HEK293T (cell line): ENCODE data around the gene P4HTM.

Experiments used
- CTCF ChIA-PET: fragments of 350-600 bp; formaldehyde crosslinking; extraction: SDS; loops from one replicate; lab custom pipeline; 2021; ENCODE audit warnings: antibody characterized with exemption, inconsistent platforms; lab: Yijun Ruan, JAX
- POLR2A ChIA-PET: fragments of 350-600 bp; formaldehyde crosslinking; extraction: SDS; loops from one replicate; lab custom pipeline; 2020; ENCODE audit warnings: antibody characterized with exemption, inconsistent platforms; lab: Yijun Ruan, JAX
- DNase-seq: peaks from one replicate; pipeline ENCODE4 v3.0.0; 2012; ENCODE audit warnings: mixed read lengths; ENCODE audit errors: extremely low spot score
- ARNT ChIP-seq: fragments of 450-650 bp; IDR thresholded peaks from 2 replicates; pipeline ENCODE4 v1.6.1; 2017; ENCODE audit warnings: mild to moderate bottlenecking
- BHLHE40 ChIP-seq: fragments of 450-650 bp; IDR thresholded peaks from 2 replicates; pipeline ENCODE4 v1.6.1; 2016; ENCODE audit warnings: mild to moderate bottlenecking, moderate library complexity, borderline replicate concordance
- FOXK2 ChIP-seq: fragments of 450-650 bp; IDR thresholded peaks from 2 replicates; pipeline ENCODE4 v1.6.1; 2016; ENCODE audit warnings: mild to moderate bottlenecking
- FOXM1 ChIP-seq: fragments of 450-650 bp; IDR thresholded peaks from 2 replicates; pipeline ENCODE4 v1.6.1; 2017; ENCODE audit warnings: mild to moderate bottlenecking, borderline replicate concordance
- HDGF ChIP-seq: fragments of 450-650 bp; IDR thresholded peaks from 2 replicates; pipeline ENCODE4 v1.6.1; 2017; ENCODE audit warnings: antibody characterized with exemption, borderline replicate concordance
- L3MBTL2 ChIP-seq: fragments of 450-650 bp; conservative IDR thresholded peaks from 2 replicates; pipeline ENCODE4 v1.6.1; 2016; ENCODE audit warnings: mild to moderate bottlenecking
- LEF1 ChIP-seq: fragments of 450-650 bp; IDR thresholded peaks from 2 replicates; pipeline ENCODE4 v1.6.1; 2017; ENCODE audit warnings: mild to moderate bottlenecking, borderline replicate concordance
- NFRKB ChIP-seq: fragments of 450-650 bp; IDR thresholded peaks from 2 replicates; pipeline ENCODE4 v1.6.1; 2016; ENCODE audit warnings: mild to moderate bottlenecking, moderate library complexity
- SP1 ChIP-seq: fragments of 450-650 bp; IDR thresholded peaks from 2 replicates; pipeline ENCODE4 v1.6.1; 2017
- SUZ12 ChIP-seq: fragments of 450-650 bp; IDR thresholded peaks from 2 replicates; pipeline ENCODE4 v1.6.1; 2016; ENCODE audit warnings: mild to moderate bottlenecking
- TARDBP ChIP-seq: fragments of 450-650 bp; IDR thresholded peaks from 2 replicates; pipeline ENCODE4 v1.6.1; 2016
- ZNF384 ChIP-seq: fragments of 450-650 bp; IDR thresholded peaks from 2 replicates; pipeline ENCODE4 v1.6.1; 2016
- TF ChIP-seq, protein P1 (sequence below): fragments of 450-650 bp; IDR thresholded peaks from 2 replicates; pipeline ENCODE4 v1.6.1; 2016

P4HTM gene

DNA sequence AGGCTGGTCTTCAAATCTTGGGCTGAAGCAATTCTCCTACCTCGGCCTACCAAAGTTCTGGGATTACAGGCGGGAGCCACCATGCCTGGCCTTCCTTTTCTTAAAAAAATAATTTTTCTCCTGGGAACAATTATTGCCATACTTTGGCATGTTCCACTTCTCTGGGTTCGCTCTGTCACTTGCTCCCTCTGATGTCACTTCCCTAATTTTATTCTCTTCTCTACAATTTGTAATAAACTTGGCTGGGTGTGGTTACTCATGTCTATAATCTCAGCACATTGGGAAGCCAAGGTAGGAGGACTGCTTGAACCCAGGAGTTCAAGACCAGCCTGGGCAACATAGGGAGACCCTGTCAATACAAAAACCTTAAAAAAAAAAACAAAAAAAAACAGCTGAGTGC lies 45.2 kb downstream of the P4HTM start:
- DNase-seq: no peak
- CTCF ChIA-PET: no interaction called here
- TF ChIP-seq L3MBTL2 (no peak), FOXK2 (no peak), LEF1 (no peak), ZNF384 (no peak), ARNT (no peak), FOXM1 (no peak), TARDBP (no peak), SUZ12 (no peak), SP1 (no peak), HDGF (no peak), NFRKB (no peak)
- TF ChIP-seq, protein P1, sequence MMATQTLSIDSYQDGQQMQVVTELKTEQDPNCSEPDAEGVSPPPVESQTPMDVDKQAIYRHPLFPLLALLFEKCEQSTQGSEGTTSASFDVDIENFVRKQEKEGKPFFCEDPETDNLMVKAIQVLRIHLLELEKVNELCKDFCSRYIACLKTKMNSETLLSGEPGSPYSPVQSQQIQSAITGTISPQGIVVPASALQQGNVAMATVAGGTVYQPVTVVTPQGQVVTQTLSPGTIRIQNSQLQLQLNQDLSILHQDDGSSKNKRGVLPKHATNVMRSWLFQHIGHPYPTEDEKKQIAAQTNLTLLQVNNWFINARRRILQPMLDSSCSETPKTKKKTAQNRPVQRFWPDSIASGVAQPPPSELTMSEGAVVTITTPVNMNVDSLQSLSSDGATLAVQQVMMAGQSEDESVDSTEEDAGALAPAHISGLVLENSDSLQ: no peak
- POLR2A ChIA-PET: interaction anchor here (1.4 kb wide), 1 partner anchor 11 kb away, joined by 5 read pairs; no protein-coding TSS in a partner anchor

DNA sequence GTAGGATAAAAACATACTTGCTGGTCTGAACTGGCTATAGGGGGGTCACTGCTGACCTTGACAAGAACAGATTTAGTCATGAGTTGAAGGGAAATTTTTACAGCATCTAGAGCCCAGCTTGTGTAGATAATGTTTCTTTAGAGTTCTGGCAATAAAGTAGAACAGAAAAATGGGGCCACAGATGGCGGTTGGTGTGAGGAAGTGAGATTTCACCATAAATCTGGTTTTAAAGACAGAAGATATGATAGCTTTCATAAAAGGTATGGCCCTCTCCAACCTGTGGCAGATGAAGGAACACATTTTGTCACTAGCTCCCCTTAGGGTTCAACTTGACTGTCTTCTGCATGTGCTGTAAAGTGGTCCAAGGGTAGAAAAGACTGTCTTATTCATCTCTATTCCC lies 63.5 kb downstream of the P4HTM start:
- no peak for DNase-seq
- CTCF ChIA-PET: no interaction called here
- POLR2A ChIA-PET: interaction anchor here (2.6 kb wide), 1 partner anchor 24 kb away, joined by 7 read pairs; no protein-coding TSS in a partner anchor
- TF ChIP-seq ARNT (no peak), BHLHE40 (no peak)
- TF ChIP-seq, protein P1: no peak

DNA sequence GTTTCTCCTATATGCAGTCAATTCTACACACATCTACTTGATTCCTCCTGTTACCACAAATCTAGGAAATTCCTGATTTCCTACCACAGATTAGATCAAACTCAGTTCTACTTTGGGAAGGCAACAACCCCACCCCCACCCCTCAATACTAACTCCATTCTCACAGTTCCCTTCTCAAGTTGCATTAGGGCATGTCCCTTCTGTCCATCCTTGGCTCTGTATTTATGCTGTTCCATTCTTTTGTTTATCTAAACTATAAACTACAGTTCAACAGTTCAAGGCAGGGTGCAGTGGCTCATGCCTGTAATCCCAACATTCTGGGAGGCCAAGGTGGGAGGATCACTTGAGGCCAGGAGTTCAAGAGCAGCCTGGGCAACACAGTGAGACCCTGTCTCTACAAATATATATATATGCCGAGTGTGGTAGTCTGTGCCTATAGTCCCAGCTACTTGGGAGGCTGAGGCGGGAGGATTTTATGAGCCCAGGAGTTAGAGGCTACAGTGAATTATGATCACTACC lies 64.4 kb downstream of the P4HTM start:
- ChIA-PET CTCF (no interaction called here), POLR2A (interaction anchor here (1.1 to 2.6 kb wide), 2 partner anchors 11 to 25 kb away, joined by 3 to 7 read pairs; no protein-coding TSS in a partner anchor)
- TF ChIP-seq SP1 (no peak), BHLHE40 (no peak)
- TF ChIP-seq, protein P1: no peak
- DNase-seq: no peak
